GM23248 (cell line): ENCODE results near the gene JSRP1.

Experiments
- EZH2 ChIP-seq: fragments of 200-600 bp; sonication (generic); IDR thresholded peaks from 2 replicates; pipeline ENCODE4 v1.6.1; 2018; ENCODE audit warnings: antibody characterized with exemption, mild to moderate bottlenecking; ENCODE audit not compliant: insufficient read depth, poor library complexity, severe bottlenecking
- EZH2phosphoT487 ChIP-seq: fragments of 200-600 bp; sonication (generic); IDR thresholded peaks from 2 replicates; pipeline ENCODE4 v1.6.1; 2018; ENCODE audit warnings: antibody characterized with exemption, moderate library complexity, mild to moderate bottlenecking, low read depth; ENCODE audit not compliant: insufficient read depth

DNA sequence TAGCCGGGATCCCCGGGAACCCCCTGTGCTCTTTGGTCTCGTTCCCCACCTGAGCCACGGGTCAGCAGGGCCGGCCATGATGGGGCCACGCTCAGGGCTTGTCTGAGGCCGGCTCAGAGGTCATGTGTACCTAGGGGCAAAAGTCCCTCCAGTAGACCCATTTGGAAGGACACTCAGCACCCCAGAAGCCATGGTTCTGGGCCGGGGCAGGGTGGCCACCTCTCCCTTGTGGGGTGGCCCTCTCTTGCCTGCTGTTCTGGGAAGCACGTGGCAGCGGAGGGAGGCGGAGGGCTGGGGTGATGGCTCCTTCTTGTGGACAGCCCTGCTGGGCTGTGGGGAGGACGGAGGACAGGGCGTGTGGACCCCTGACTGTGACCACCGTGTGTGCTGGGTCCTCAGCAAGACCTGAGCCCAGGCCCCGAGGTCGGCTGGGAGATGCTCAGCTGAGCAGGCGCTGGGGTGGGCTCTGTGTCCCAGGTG is 32.2 kb upstream of the JSRP1 start:
- no peak for TF ChIP-seq EZH2
- no peak for TF ChIP-seq EZH2phosphoT487
